ENCODE data around the gene RASGRF2.

Gene RASGRF2

GRCh38 chr5:81239613-81240012 is 279.4 kb downstream of the RASGRF2 start:
- Histone ChIP-seq H3K4me2 (ENCODE audit: low read depth, low read length, poor library complexity, severe bottlenecking) (no peak overlapping the region), H4K20me1 (ENCODE audit: insufficient read depth, low read length, poor library complexity, severe bottlenecking) (no peaks in the 10 kb centered on the region), H3K9me2 (replicated peaks; ENCODE audit: low read depth, low read length) (no peaks in the 10 kb centered on the region), H3F3A (ENCODE audit: low read depth) (no peaks in the 10 kb centered on the region), H3K9me3 (ENCODE audit: insufficient read depth, low read depth, low read length) (no peaks in the 10 kb centered on the region), H2AFZ (ENCODE audit: low read length) (no peak overlapping the region), H3K4me3 (ENCODE audit: low read length, poor library complexity, severe bottlenecking) (no peak overlapping the region), H3K4me1 (ENCODE audit: insufficient read depth, low read length, poor library complexity, severe bottlenecking) (peaks cover 5% of the 10 kb centered on the region), H3K27me3 (ENCODE audit: insufficient read depth, low read length, poor library complexity, severe bottlenecking) (no peaks in the 10 kb centered on the region), H3K36me3 (ENCODE audit: insufficient read depth, low read length) (no peaks in the 10 kb centered on the region), H3K9ac (ENCODE audit: low read depth, low read length, poor library complexity, severe bottlenecking) (no peak overlapping the region), H3K79me2 (ENCODE audit: insufficient read depth, low read length) (no peaks in the 10 kb centered on the region)
- TF ChIP-seq EZH2phosphoT487 (IDR thresholded peaks at IDR 0.05; ENCODE audit: borderline replicate concordance) (no peak), CTCF (conservative IDR thresholded peaks at IDR 0.05; ENCODE audit: low read length) (no peak)

DNA sequence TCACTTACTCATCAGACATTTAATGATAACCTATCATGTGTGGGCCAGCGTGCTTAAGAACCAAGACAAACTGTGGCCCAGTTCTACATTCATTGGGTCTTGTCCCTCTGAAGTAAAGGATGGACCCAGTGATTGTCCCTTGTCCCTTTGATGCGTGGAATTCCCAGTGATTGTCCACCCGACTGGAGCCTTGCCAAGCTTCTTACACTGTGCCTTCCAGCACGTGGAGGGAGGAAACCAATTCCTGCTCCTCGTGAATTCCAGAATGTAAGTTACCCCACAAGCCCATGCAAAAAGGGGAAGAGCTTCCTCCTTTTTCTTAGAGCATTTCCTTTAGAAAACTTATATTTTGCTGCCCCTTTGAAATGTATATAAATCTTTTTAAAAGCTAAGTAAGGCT is 280.8 kb downstream of the RASGRF2 start:
- Histone ChIP-seq H3F3A (ENCODE audit: low read depth) (no peaks in the 10 kb centered on the region), H2AFZ (ENCODE audit: low read length) (no peak overlapping the region), H3K36me3 (ENCODE audit: insufficient read depth, low read length) (no peaks in the 10 kb centered on the region), H3K4me3 (ENCODE audit: low read length, poor library complexity, severe bottlenecking) (no peak overlapping the region), H4K20me1 (ENCODE audit: insufficient read depth, low read length, poor library complexity, severe bottlenecking) (no peaks in the 10 kb centered on the region), H3K9ac (ENCODE audit: low read depth, low read length, poor library complexity, severe bottlenecking) (no peak overlapping the region), H3K9me3 (ENCODE audit: insufficient read depth, low read depth, low read length) (no peaks in the 10 kb centered on the region), H3K27me3 (ENCODE audit: insufficient read depth, low read length, poor library complexity, severe bottlenecking) (no peaks in the 10 kb centered on the region), H3K79me2 (ENCODE audit: insufficient read depth, low read length) (no peaks in the 10 kb centered on the region), H3K4me1 (ENCODE audit: insufficient read depth, low read length, poor library complexity, severe bottlenecking) (no peaks in the 10 kb centered on the region), H3K4me2 (ENCODE audit: low read depth, low read length, poor library complexity, severe bottlenecking) (no peak overlapping the region), H3K9me2 (replicated peaks; ENCODE audit: low read depth, low read length) (no peaks in the 10 kb centered on the region)
- TF ChIP-seq CTCF (conservative IDR thresholded peaks at IDR 0.05; ENCODE audit: low read length), result no peak

DNA sequence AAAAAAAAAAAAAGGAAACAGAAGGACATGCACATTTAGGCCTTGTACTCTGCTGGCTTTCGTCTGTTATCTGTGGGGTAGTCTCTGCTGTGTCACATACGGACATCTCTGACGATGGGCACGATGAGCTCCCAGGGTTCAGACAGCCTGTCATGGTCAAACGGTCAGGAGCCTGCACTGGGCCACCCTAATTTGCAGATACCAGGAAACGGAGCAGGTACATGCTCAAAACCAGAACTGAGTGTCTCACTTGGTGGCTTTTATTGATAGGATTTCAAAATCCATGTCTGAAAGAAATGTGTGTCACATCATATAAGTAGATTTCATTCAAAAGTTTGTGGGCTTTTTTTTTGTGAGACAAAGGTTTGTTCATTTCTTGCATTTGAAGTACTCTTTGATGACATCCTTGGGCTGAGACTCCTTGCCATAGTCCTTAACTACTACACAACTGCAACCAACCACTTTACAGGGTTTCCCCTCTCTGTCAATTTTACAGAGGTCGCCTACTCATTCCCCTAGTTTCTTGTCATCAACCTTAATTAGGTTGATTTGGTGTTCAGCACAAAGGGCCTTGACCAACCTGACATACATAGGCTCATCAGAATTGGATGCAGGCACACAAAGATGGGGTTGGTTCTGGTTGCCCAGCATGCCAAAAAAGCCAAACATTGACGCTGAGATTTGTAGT is 281.9 kb downstream of the RASGRF2 start:
- Histone ChIP-seq H3K9me2 (replicated peaks; ENCODE audit: low read depth, low read length) (no peaks in the 10 kb centered on the region), H3K9ac (ENCODE audit: low read depth, low read length, poor library complexity, severe bottlenecking) (no peak overlapping the region), H3K4me2 (ENCODE audit: low read depth, low read length, poor library complexity, severe bottlenecking) (no peak overlapping the region), H2AFZ (ENCODE audit: low read length) (no peak overlapping the region), H3K9me3 (ENCODE audit: insufficient read depth, low read depth, low read length) (no peaks in the 10 kb centered on the region), H3K4me3 (ENCODE audit: low read length, poor library complexity, severe bottlenecking) (no peak overlapping the region), H3K4me1 (ENCODE audit: insufficient read depth, low read length, poor library complexity, severe bottlenecking) (no peaks in the 10 kb centered on the region), H3K36me3 (ENCODE audit: insufficient read depth, low read length) (no peaks in the 10 kb centered on the region), H4K20me1 (ENCODE audit: insufficient read depth, low read length, poor library complexity, severe bottlenecking) (no peaks in the 10 kb centered on the region), H3F3A (ENCODE audit: low read depth) (no peaks in the 10 kb centered on the region), H3K27me3 (ENCODE audit: insufficient read depth, low read length, poor library complexity, severe bottlenecking) (no peaks in the 10 kb centered on the region), H3K79me2 (ENCODE audit: insufficient read depth, low read length) (no peaks in the 10 kb centered on the region)
- TF ChIP-seq EZH2phosphoT487 (IDR thresholded peaks at IDR 0.05; ENCODE audit: borderline replicate concordance), result no peak
- no peak for TF ChIP-seq CTCF (conservative IDR thresholded peaks at IDR 0.05; ENCODE audit: low read length)

All from Loucy (cell line).